22Rv1 (cell line): ENCODE data around the gene EMX2.
"Not testable (repeated sequence)": the region's sequence is repeated elsewhere in the genome, so short reads cannot be mapped to it uniquely, and the experiment has no call there.

ENCODE experiments used
- H3K27ac ChIP-seq: fragments of 450-650 bp; 2 replicates; pipeline ENCODE4 v1.5.1; 2017
- ZFX ChIP-seq: fragments of 450-650 bp; IDR thresholded peaks from 2 replicates; pipeline ENCODE4 v1.6.1; 2017; ENCODE audit warnings: antibody characterized with exemption, borderline replicate concordance
- TF ChIP-seq, protein P1 (sequence below): fragments of 450-650 bp; IDR thresholded peaks from 2 replicates; pipeline ENCODE4 v1.5.1; 2017; ENCODE audit warnings: mild to moderate bottlenecking

Gene EMX2

DNA sequence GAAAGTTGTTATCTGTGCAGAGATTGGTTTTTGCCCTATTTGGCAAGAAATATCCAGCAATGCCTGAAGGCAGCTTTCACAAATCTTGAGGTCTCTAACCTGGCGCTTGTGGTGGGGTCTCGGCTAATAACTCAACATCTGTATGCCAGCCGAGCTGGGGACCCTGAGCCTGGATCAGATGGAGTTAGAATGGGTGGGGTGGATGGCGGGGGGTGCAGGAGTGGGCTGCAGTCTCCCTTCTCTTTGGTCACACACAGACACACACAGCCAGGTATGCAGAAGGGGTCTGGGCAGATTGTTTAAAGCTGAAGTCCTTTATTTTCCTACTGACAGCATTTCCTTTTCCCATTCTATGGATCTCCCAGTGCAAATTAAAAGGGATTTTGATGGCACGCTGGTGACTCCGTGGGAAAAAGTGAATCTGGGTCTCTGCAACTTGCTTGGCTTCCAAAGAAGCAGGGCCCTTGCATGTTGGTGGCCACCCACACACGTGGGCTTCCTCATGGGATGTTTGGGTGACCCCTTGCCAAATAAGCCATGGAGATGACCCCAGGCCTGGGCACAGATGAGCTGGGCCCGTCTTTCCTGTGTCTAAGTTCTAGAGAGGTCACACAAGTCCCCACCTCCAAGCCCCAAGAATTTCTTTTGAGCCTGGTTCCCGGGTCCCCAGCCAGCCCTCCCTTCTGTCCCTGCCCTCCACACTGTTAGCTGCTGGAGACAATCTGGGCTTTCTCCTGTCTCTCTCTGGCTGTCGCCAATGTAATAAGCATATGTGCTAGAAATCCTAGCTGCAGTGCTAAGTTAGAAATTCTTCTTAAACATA is 39.9 kb upstream of the EMX2 start:
- H3K27ac ChIP-seq = no peak overlapping the region
- TF ChIP-seq ZFX = no peak
- TF ChIP-seq, protein P1, sequence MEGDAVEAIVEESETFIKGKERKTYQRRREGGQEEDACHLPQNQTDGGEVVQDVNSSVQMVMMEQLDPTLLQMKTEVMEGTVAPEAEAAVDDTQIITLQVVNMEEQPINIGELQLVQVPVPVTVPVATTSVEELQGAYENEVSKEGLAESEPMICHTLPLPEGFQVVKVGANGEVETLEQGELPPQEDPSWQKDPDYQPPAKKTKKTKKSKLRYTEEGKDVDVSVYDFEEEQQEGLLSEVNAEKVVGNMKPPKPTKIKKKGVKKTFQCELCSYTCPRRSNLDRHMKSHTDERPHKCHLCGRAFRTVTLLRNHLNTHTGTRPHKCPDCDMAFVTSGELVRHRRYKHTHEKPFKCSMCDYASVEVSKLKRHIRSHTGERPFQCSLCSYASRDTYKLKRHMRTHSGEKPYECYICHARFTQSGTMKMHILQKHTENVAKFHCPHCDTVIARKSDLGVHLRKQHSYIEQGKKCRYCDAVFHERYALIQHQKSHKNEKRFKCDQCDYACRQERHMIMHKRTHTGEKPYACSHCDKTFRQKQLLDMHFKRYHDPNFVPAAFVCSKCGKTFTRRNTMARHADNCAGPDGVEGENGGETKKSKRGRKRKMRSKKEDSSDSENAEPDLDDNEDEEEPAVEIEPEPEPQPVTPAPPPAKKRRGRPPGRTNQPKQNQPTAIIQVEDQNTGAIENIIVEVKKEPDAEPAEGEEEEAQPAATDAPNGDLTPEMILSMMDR = no peak

- no peak overlapping the region for H3K27ac ChIP-seq
Observed at GRCh38 chr10:117503244-117504205, 39.0 kb upstream of the EMX2 start.

GRCh38 chr10:117504562-117504961 is 38.0 kb upstream of the EMX2 start:
- TF ChIP-seq ZFX = no peak

More at GRCh38 chr10:117503244-117504205, 39.0 kb upstream of the EMX2 start:
- TF ChIP-seq, protein P1 = no peak
- TF ChIP-seq ZFX = no peak

DNA sequence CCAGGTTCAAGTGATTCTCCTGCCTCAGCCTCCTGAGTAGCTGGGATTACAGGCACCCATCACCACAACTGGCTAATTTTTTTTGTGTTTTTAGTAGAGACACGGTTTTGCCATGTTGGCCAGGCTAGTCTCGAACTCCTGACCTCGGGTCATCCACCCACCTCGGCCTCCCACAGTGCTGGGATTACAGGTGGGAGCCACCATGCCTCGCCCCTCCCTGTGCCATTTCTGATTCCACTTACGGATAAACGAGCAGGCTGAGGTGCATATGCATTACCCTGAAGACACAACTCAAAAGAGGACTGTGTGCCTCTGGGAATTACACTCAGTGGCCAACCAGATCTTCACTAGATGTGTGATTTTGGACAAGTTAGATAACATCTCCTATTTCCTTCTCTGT is 35.5 kb upstream of the EMX2 start:
- not testable (repeated sequence) for H3K27ac ChIP-seq

More at GRCh38 chr10:117504562-117504961, 38.0 kb upstream of the EMX2 start:
- H3K27ac ChIP-seq = no peak overlapping the region

DNA sequence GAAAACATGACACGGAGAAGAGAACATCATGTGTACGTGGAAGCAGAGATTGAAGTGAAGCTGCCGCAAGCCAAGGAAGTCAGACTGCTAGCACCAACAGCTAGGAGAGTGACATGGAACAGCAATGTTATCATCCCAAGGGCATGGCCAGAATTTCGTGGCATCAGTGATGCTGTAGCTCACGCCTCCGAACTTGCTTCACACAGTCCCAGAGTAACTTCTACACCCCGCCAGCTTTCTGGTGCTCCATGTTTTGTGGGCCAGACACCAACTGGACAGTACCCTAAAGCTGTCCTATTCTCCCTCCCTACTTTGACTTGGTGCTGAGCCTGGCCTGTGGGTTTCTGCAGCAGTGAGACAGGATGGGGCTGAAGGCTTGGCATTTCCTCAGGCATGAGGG is 33.0 kb upstream of the EMX2 start:
- TF ChIP-seq, protein P1 = no peak
- TF ChIP-seq ZFX = no peak
- H3K27ac ChIP-seq = no peak overlapping the region

- TF ChIP-seq, protein P1 = no peak
- no peak for TF ChIP-seq ZFX
Observed at GRCh38 chr10:117511601-117512390, 30.8 kb upstream of the EMX2 start.

DNA sequence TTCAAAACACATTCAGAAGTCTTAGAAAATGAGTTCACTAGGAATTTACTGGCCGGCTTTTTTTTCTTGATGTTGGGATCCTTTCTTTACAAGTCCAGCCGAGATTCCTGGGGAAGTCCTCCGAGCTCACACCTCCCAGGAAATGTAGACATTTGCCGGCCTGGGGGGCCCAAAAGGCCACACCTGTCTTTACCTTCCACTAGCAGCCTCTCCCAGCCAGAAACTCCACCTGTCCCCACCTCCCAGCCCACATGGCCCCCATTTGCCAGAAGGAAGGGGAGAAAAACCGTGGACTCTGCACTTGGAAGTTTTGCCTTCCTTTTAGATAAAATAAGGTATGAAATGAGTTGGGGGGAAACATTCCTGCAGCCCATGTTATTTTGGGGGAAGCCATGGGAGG is 27.6 kb upstream of the EMX2 start:
- H3K27ac ChIP-seq = no peak overlapping the region
- TF ChIP-seq, protein P1 = no peak
- TF ChIP-seq ZFX = no peak

More at GRCh38 chr10:117511601-117512390, 30.8 kb upstream of the EMX2 start:
- H3K27ac ChIP-seq = no peak overlapping the region
